Measurements from ENCODE around the gene TARBP1.

DNA sequence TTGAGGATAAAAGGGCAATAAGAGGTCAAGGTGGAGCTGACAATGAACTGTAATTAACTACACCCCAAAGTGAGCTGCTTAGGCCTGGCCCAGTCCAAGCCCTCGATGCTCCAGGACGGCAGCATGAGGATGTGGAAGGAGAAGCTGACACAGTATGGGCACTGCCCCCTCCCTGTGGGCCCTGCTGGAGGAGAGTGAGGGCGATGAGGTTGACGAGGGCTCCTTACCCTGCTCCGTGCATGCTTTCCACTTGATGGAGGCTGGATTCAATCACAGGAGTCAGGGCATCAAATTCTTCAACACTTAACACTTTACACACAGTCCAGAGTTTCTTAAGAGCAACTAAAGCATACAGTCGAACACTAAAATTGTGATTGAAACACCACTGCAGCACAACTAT is 73.3 kb downstream of the TARBP1 start:
- TF ChIP-seq, protein P1, sequence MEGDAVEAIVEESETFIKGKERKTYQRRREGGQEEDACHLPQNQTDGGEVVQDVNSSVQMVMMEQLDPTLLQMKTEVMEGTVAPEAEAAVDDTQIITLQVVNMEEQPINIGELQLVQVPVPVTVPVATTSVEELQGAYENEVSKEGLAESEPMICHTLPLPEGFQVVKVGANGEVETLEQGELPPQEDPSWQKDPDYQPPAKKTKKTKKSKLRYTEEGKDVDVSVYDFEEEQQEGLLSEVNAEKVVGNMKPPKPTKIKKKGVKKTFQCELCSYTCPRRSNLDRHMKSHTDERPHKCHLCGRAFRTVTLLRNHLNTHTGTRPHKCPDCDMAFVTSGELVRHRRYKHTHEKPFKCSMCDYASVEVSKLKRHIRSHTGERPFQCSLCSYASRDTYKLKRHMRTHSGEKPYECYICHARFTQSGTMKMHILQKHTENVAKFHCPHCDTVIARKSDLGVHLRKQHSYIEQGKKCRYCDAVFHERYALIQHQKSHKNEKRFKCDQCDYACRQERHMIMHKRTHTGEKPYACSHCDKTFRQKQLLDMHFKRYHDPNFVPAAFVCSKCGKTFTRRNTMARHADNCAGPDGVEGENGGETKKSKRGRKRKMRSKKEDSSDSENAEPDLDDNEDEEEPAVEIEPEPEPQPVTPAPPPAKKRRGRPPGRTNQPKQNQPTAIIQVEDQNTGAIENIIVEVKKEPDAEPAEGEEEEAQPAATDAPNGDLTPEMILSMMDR (IDR thresholded peaks at IDR 0.05) = no peak
- no peak for TF ChIP-seq EZH2 (IDR thresholded peaks at IDR 0.05; ENCODE audit: borderline replicate concordance, insufficient read depth, low read depth, low read length, poor library complexity, severe bottlenecking)
